Hypothalamus (tissue), 51 donors: ENCODE measurements around the gene GPR180.
A peak's percentile ranks its signal among the peaks of the same experiment; 100 is the strongest.

ENCODE experiments used
- DNase-seq, 51 donors: peaks; one replicate each; lab custom pipeline; 2025; lab: John Stamatoyannopoulos, UW

The GPR180 gene

DNA sequence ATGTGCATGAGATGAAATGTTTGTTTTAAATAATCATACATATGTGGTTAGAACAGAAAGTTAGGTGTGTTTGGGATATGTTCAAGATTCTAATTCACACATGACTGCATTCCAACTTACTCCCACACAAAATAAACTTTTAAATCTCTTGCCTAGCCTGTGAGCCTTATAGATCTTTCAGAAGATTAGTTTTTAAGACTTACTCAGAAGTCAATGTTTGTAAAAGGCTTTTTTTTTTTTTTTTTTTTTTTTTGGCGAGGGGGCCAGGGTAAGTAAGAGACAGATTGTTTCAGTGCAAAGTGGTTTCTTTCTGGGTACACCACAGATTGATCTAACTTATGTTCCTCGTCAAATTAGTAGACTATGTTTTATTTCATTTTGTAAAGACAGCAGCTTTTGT lies 39.1 kb downstream of the GPR180 start:
- DNase-seq = no peak

- DNase-seq = no peak
Measured at GRCh38 chr13:94641409-94641941, 39.8 kb downstream of the GPR180 start.

- DNase-seq = no peak
Measured at GRCh38 chr13:94646904-94647303, 45.2 kb downstream of the GPR180 start.

- no peak for DNase-seq
Measured at GRCh38 chr13:94656176-94656575, 54.5 kb downstream of the GPR180 start.

DNA sequence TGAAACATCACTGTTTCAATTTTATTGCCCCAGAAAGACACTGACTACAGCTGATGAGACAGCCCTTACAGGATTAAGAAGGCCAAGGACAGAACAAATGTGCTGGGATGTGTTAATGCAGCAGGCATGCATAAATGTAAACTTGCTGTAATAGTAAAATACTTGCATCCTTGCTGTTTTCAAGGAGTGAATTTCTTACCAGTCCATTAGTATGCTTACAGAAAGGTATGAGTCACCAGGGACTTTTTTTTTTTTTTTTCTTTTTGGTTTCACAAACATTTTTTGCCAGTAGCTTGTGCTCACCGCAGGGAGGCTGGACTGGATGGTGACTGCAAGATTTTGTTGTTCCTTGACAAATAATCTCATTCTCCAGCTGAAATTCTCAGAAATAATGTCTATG lies 55.1 kb downstream of the GPR180 start:
- DNase-seq = no peak

- DNase-seq = no peak
Measured at GRCh38 chr13:94657167-94657566, 55.5 kb downstream of the GPR180 start.

GRCh38 chr13:94658926-94659597 lies 57.4 kb downstream of the GPR180 start:
- DNase-seq = no peak

- no peak for DNase-seq
Measured at GRCh38 chr13:94659598-94659946, 57.9 kb downstream of the GPR180 start.

GRCh38 chr13:94660695-94661326 lies 59.2 kb downstream of the GPR180 start:
- peak in 4 of 51 donors; percentile 4 to 59 (median 8) for DNase-seq

DNA sequence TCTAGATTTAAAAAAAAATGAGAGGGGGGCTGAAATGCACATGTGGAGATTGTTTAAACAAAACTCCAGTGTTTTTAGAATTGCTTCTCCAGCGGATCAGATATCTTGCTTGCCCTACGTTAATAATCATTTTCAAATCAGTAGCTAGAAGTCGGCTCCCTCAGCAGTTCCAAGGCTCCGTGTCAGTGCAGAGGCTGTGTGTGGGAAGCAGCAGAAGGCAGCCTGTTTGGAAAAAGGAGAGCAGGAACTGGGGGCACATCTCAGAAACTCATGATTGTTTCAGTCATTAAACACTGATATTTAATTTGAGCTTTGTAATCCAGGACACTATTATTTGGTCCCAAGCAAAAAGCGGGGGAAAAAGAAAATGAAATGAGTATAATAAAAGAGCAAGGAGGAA lies 59.7 kb downstream of the GPR180 start:
- DNase-seq = no peak

- DNase-seq = no peak
Measured at GRCh38 chr13:94662274-94662945, 60.8 kb downstream of the GPR180 start.

GRCh38 chr13:94664889-94665288 lies 63.2 kb downstream of the GPR180 start:
- DNase-seq = no peak

DNA sequence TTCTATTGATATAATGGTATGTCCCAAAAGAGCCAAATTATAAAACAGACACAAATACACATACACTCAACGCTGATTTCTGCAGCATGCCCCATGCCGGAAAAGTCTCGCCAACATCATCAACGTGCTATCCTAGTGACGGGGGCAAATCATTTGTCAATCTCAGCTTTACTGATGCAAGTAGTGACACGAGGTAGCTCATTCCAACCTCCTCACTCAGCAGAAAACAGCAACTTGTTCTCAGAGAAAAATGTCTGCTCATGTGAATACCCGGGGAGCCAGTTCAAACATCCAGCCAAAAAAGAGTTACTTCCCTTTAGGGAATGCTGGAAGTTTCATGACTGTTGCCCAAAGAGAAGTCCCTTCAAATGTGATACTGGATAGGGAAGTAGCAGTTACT lies 64.4 kb downstream of the GPR180 start:
- no peak for DNase-seq

DNA sequence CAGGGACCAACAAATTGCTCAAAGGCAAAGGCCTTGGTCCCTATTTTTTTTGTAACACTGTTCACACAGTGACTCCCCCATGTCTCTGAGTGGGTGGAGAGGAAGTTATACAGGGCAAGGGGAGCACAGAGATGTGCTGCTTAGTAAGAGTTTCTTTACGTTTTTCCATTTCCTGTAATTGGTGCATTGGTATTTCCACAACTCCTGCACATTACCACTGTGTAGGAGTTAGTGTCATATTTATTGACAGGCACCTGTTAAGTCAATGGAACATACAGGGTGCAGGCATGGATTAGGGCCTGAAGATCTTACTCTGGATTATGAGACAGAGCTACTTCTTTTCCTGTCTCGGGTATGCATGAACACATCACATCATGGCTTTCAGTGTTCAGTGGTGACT lies 65.5 kb downstream of the GPR180 start:
- DNase-seq = no peak

GRCh38 chr13:94672400-94672799 lies 70.7 kb downstream of the GPR180 start:
- DNase-seq = no peak

GRCh38 chr13:94673851-94674250 lies 72.2 kb downstream of the GPR180 start:
- no peak for DNase-seq

DNA sequence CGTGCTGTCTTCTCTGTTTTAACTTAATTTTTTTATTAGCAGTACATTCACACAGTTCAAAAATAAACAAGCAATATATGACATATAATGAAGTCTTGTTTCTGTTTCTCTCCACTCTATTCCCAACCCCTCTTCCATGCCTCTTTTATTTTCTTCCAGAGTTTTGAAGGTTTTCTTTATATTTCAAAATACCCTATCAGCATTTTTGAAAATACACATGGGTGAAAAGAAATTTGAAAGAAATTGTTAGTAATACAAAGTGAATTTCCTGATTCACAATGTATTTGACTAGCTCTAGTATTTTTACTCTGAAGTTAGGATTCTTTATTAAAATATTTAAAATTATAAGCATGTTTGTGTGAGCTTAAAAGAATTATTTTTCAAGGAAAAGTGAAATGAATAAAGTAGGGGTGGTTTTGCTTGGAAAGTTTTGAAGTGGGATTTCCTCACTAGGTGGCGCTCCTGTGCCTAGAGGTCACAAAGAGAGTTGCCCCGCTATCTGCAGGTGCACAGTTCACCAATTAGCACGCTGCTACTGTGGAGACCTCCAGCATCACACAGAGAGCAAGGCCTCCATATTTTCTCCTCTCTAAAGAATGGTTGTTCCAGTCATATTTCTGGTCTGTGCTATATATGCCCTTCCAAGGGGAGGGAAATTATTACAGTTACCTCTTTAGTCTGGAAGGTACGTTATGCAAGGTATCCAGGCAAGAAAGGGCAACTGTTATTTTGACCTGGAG lies 73.1 kb downstream of the GPR180 start:
- peak in 33 of 51 donors; percentile 1 to 62 (median 18) for DNase-seq

GRCh38 chr13:94677799-94678198 lies 76.1 kb downstream of the GPR180 start:
- DNase-seq = no peak

DNA sequence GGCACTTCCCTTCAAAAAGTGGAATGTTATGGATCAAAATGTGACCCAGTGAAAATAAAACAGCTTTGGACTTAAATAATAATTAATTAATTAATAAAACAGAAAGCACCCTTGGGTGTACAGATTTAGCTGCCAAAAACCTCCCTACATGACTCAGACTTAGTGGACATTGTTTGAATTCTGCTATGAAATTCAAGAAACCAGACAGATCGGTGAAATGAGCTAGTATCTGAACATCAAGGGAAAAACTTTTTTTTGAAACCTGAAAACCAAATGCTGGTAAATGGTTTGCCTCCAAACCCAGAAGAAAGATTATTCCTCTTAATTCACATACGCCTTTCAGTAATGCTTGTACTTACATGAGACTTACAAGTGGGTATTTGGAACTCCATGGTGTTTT lies 77.2 kb downstream of the GPR180 start:
- no peak for DNase-seq

DNA sequence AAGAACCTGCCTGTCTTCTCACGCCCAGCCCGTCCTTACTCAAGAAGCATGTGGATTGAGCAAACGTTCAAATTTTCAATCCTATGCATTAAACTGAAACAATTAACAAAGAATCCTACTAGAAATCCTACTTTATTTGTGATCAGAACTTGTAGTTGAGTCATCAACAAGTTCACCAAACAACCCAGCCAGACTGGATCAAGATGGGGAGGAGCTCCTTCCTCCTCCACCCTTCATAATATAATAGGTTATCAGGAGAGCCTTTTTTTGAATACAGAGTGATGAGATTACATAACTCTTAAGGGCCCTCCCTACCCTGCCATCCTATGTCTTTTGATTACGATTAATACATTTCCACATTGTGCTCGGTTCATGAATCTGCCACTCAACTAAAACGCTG lies 78.0 kb downstream of the GPR180 start:
- no peak for DNase-seq

- no peak for DNase-seq
Measured at GRCh38 chr13:94682229-94682628, 80.6 kb downstream of the GPR180 start.
